GM21381 (cell line): ENCODE results near the gene TAT.
A peak's percentile ranks its signal among the peaks of the same experiment; 100 is the strongest.

ENCODE experiments used
- ATAC-seq: cut with Tn5 transposase; IDR thresholded peaks from one replicate; pipeline ENCODE4 v1.9.1; 2021; ENCODE audit warnings: mild to moderate bottlenecking, moderate library complexity; ENCODE audit not compliant: unreplicated experiment

Gene TAT

GRCh38 chr16:71547168-71547567, 29.7 kb downstream of the TAT start:
- no peak for ATAC-seq

- ATAC-seq = no peak
These were observed 34.5 kb downstream of the TAT start for GRCh38 chr16:71542377-71542776.

GRCh38 chr16:71537643-71538042, 39.2 kb downstream of the TAT start:
- ATAC-seq = peak; percentile 62

GRCh38 chr16:71536752-71537499, 40.0 kb downstream of the TAT start:
- ATAC-seq = no peak

GRCh38 chr16:71532366-71532765, 44.5 kb downstream of the TAT start:
- no peak for ATAC-seq

- ATAC-seq = no peak
These were observed 48.0 kb downstream of the TAT start for GRCh38 chr16:71528863-71529262.

- no peak for ATAC-seq
These were observed 48.6 kb downstream of the TAT start for GRCh38 chr16:71528257-71528656.

GRCh38 chr16:71526111-71526631, 50.7 kb downstream of the TAT start, which contains the start of gene CHST4:
Gene CHST4, plus strand, starts transcription at chr16:71526426. Its CDS starts 10,252 bp downstream, at chr16:71536678.
- no peak for ATAC-seq

GRCh38 chr16:71524566-71525553, 52.0 kb downstream of the TAT start:
- ATAC-seq = no peak

- ATAC-seq = no peak
These were observed 56.3 kb downstream of the TAT start for GRCh38 chr16:71520550-71520949.
